Fibroblast of skin of scalp (primary cell): ENCODE measurements around the gene TPP1.

ENCODE experiments used
- DNase-seq: peaks from one replicate; pipeline ENCODE4 v3.0.0-alpha.2; 2013

TPP1 gene

DNA sequence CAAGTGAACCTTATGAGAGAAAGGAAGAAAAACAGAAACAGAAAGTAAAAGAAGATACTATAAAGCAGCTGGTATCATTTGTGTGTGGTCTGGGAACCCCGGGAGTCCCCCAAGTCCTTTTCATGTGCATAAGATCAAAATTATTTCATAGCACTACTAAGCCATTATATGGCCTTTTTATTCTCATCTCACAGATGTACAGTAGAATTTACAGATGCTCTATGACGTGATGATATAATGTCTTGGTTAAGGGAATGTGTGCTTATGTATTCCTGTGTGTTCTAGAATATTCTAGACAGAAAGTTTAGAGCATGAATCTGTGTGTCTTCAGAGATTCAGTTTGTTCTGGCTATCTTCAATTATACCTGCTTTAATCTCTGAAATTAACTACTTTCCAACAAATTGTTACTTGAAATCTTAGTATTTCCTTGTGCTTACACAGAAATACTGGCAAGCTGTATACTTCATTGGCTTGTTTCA lies 8.6 kb upstream of the TPP1 start:
- DNase-seq: no peak

DNA sequence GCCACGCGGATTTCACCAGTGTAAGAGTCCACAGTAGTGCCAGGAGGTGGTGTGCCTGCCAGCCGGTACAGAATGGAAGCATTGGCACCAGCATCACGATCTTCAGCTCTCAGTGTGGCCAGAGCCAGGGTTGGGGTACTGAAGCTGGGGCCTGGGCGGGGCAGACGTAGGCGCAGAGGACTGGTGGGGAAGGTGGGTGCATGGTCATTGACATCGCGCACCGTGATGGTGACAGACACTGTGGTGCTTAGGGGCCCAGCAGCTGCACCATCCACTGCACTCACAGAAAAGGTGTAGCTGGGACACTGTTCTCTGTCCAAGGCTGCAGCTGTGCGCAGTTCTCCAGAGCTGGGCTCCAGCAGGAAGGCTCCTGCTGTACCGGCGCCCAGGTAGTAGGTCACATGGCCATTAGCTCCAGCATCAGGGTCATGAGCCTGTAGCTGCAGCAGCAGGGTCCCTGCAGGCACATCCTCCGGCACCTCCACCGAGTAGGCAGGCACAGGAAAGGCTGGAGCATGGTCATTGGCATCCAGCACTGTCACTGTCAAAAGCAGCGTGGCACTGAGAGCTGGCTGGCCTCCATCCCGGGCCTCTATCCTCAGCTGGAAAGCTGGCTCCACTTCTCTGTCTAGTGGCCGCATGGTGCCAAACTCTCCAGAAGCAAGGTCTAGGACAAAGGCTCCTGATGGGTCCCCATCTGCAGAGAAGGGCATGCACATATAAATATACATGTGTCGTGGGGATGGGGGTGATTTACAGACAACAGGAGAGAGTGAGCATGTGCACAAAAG lies 7.9 kb upstream of the TPP1 start:
- no peak for DNase-seq

DNA sequence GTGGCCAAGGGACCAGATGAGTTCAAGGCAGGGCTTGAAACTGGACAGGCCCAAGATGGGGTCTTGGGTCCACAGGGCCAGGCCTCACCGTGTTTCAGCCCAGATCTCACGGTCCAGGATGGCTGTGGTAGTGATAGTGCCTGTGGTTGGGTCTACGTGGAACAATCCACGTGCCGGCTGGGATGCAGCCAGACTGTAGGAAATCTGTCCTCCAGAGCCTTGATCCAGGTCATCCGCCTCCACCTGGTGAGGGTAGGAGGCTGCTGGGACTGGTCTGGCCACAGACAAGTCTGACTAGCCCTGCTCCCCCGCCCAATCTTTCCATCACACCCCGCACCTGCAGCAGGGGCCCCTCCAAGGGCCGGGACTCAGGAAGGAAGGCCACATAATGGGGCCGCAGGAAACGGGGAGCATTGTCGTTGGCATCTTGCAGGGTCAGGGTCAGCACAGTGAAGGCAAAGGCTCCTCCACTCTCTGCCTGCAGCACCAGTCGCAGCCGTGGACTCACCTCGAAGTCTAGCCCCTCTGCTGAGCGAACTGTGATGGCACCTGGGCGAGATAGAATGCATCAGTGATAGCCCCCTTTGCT lies 6.7 kb upstream of the TPP1 start:
- DNase-seq: no peak

DNA sequence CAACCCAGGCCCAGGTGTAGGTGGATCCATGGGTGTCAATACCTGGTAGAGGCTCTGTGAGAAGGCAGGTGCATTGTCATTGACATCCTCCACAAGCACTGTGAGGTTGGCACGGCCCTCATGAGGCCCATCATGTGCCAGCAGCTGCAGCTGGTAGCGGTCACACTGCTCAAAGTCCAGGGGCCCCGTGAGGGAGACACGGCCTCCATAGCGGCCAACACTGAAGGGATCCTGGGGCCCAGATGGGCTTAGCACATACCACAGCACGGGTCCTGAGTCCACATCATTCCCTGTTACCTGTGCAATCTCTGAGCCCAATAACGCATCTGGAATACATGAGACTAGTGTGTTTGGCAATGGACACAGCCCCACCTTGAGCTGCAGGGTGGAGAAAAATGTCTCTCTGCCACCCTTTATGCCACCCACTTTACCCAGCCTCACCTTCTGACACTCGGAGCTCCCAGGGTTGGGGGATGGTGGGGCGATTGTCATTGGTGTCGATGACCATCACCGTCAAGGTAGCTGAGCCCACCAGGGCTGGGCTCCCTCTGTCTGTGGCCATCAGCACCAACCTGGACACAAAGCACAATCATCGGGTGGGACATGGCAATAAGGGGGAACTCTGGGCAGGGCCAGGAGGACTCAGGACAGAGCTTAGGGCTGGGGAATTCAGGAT lies 6.1 kb upstream of the TPP1 start:
- no peak for DNase-seq

DNA sequence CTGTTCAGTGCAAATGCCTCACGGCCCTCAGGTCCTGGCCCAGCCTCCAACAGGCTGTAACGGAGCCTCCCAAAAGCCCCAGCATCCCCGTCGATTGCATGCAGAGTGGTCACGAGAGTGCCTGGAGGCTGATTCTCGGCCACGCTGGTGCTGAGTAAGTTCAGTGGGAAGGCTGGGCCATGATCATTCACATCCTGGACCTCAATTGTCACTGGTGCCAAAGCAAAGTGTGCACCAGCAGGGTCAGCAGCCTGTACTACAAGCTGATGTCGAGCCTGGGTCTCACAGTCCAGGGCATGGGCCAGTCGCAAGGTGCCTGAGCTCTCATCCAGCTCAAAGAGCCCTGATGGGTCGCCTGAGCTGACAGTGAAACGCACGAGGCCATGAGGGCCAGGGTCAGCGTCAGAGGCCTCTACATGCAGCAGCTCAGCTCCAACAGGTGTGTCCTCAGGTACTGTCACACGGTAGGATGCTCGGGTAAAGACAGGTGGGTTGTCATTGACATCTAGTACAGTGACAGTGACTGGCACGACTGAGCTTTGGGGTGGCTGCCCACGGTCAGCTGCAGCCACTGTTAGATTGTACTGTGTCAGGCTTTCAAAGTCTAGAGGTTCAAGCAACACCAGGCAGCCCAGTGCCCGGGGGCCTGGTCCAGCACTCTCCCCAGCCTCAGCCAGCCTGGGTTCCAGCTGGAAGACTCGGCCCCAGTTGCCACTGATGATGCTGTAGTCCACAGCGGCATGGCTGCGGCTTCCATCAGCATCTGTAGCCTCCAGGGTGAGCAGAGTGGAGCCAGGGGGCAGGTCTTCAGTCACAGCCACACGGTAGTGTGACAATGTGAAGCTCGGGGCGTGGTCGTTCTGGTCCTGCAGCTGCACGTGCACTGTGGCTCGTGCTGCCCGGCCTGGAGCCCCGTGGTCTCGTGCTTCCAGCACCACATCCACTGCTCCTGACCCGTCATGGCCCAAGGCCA lies 4.5 kb upstream of the TPP1 start:
- DNase-seq: no peak

DNA sequence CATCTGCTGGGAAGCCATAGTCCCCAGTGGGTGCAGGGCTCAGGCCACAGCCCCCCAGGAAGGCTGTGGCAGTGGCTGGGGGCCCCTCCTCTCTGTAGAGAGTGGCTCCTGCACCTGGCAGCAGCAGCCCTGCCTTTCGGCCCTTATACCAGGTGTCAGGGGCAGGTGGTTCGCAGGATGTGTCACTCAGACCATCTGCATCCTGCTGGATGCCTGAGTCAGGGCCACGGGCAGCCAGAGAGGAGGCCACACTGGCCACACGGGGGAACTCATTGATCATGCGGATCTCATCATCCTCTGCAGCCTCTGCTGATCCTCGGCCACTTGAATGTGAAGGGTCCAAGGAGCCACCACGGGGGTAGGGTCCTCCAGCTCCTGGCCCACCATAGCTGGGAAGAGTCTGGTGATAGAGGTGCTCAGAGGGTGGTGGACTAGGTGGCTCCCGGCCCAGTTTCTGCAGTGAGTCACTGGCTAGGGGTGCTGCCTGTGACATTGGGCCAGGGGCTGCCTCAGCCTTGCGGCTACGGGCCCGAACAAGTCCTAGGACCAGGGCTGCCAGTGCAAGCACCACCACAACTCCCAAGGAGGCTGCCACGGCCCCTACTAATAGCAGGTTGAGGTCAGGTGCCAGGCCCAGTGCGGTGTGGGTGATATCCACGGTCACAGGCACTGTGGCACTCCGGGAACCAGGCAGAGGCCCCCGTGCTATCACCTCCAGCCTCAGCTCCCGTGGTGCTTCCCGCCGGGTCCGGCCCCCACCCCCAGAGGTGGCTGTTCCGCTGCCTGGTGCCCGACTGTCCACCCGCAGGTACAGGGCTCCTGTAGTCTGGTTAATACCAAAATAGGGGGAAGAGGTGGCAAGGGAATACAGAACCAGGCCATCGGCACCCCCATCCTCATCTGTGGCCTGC lies 3.3 kb upstream of the TPP1 start:
- no peak for DNase-seq

DNA sequence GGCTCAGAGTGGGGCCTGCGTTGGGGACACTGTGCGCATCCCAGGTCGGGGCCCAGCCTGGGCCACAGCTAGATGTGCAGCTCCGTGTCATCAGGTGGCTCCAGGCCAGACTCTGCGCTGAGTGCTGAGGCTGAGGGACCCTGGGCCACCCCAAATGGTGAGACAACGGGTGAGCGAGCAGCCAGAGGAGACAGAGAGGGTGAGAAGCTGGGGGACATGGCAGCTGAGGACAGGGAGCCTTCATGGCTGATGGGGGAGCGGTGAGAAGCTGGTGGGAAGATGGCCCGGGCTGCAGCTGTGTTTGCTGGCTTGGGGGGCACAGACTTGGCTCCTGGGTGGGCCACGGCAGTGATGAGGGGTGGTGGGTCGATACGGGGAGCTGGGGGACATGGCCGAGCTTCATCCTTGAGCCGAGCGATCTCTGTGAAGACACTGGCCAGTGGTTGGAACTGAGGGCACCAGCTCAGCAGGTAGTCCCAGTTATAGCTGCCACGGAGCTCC lies 2.5 kb upstream of the TPP1 start:
- no peak for DNase-seq

DNA sequence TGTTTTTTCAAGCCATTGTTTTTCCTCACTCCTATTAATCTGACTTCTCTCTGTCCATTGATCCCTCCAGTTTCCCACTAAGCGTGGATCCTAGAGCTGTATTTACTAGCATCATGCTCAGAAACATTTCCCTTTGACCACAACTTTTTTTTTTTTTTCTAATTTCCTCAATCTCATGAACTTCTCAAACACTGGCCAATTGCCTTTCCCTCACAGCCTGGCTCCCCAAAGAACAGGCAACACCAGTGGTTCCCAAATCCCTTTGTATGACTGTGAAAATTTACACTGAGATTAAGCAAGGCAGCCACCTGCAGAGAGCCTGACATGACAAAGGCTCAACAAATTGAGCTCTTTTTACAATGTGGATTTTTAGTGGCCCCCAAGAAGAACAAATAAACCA lies 1.4 kb upstream of the TPP1 start:
- DNase-seq: no peak

DNA sequence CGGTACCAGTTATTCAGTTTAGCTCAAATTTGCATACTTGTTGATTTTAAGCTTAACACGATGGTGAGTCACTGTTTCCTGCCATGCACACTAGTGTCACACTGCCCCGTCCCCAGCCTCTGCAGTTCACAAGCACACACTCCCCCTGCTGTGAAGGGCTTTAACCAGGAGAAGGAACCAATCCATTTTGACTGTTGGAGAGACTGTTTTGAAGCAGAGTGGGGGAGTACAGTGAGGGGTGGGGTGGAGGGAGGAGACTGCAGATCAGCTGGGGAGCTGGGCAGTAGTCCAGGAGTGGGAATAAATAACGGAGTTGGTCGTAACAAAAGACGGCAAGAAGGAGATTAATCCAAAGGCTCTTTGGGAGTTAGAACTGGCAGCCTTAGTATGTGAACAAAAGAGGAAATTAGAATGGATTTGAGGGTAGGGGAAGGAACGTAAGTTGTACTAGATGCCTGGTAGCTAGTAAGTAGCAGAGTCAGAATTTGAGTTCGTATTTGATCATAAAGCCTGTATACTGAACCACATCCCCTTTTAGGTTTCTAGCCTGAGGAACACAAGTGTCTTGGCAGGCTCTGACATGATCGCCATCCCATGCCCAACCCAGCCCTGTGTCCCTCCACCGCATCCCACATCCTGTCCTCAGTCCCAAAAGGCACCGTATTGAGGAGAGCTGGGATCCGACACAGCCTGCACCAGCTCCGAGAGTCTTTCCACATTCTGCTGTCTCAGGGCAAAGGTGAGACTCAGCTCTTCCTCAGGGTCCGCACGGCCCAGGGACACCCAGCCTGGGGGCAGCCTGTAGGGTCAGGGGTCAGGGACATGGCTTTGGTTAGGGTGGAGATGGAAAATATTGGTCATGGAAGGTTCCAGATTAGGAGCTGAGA lies 862 bp downstream of the TPP1 start:
- DNase-seq: peak; percentile 82

DNA sequence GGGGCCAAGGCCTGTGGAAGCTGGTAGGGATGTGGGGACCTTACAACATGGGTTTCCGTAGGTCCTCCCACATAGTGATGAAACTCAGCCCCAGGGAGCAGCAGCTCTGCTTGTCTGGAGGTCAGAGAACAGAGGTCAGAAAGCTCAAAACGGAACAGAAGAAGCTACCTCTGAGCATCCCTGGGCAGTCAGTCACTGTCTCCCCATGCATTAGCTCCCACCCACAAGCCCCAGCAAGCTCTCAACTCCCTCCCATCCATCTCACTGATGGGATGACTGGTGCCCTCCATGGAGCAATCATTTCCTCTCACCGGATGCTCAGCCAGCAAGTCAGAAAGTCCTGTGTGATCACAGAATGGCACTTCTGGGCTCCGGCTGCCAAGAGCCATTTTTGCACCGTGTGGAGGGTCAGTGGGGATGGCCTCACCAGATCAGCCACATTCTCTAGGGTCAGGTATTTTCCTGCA lies 1.9 kb downstream of the TPP1 start:
- no peak for DNase-seq

DNA sequence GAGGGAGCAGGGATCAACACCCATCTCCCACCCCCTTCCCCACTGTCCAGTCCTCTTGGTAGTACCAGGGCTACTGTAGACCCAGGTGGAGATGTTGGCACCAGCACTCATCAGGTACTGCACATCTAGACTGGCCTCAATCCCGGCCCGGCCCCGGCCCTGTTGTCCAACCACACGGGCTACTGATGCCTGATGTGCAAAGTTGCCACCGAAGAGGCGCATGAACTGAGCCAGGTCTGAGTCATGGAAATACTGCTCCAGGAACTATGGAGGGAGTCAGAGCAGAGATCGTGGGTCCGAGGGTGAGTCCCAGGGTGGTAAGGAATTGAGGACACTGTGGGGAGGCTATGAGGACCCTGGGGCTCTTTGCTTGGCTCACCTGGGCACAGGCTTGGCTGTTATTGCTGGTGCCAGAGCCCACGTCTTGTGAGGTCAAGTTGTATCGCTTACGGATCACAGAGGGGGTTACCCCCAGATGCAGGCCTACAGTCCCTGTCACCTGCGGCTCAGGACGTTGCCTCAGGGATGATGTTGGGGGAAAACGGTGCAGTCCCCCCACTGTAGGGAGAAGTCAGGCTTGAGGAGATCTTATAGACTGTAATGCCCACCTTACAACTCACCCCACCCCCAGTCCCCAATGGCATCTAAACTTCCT lies 2.5 kb downstream of the TPP1 start:
- DNase-seq: no peak

DNA sequence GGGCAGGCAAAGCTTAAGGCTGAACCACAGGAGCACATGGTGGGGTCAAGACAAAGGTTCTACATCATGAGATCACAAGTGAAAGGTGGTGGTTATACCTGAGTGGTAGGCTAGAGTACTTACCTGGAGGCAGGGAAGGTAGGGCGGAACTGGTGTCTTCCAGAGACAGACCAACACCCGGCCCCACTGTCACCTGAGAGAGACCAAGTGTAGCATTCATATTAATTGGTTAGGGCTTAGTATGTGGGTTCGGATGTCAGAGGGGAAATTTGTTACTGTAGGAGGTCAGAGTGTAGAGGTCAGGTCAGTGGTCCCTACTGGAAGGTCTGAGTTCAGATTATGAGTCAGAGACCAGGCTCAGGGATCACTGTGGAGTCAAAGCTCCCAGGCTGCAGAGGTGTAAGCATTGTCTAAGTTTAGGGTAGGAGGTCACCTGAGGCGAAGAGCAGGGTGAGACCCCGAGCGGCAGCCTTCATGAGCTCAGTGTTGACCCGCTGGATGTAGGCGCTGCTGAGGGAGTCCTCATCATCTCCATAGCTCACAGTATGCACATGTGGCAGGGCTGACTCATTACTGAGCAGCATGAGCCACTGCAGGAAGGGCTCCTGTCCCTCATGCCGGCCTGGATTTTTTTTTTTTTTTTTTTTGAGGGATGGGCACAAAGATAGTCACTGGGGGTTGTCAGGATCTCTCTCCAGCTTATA lies 3.2 kb downstream of the TPP1 start:
- DNase-seq: peak; percentile 31

DNA sequence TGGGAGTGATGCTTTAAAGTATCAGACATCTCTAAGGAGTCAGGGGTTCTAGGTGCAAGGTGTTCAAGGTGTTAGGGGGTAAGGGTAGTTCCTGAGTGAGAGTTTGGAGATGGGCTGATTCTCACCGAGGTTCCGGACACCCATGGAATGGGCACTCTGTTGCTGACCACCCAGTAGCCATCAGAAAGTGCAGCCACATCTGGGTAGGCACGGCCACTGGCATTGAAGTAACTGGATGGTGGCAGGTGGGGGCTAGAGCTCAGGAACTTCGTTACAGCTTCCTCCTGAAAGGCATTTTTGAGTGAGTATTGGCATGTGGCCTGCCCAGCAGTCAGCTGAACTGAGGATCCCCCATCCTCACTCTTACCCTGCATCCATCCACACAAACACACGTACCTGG lies 4.2 kb downstream of the TPP1 start:
- no peak for DNase-seq

DNA sequence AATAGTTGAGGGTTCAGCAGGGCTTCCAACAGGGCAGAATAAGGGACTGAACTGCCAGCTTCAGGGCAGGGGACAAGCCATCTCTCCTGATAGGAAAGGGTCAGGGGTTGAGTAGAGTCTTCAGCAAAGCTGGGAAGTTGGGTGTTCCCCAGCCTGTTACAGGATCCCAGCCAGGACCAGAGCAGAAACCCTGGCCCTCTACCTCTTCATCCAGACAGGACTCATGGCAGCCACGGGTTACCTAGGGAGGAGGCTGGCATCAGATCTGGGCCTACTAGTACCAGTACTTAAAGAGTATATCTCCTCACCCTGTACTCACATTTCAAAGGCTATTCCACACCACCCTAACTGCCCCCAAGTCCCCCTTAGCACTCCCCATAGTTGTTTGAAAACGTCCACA lies 4.8 kb downstream of the TPP1 start:
- DNase-seq: no peak

DNA sequence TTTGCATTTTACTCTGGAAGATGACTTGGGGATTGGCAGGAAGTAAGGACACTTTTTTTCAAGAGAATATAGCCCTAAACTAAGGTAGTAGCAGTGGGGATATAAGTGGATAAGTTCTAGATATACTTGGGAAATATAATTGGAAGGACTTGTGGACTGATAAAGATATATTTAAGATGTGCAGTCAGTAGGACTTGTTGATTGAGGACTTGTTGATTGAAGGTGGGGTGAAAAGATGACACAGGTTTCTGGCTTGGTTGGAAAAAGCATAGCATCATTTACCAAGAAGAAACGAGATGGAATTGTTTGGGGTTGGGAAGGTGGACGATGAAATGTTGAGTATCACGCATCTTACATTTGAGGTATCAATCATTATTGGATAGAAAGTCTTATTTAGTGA lies 5.7 kb downstream of the TPP1 start:
- no peak for DNase-seq

DNA sequence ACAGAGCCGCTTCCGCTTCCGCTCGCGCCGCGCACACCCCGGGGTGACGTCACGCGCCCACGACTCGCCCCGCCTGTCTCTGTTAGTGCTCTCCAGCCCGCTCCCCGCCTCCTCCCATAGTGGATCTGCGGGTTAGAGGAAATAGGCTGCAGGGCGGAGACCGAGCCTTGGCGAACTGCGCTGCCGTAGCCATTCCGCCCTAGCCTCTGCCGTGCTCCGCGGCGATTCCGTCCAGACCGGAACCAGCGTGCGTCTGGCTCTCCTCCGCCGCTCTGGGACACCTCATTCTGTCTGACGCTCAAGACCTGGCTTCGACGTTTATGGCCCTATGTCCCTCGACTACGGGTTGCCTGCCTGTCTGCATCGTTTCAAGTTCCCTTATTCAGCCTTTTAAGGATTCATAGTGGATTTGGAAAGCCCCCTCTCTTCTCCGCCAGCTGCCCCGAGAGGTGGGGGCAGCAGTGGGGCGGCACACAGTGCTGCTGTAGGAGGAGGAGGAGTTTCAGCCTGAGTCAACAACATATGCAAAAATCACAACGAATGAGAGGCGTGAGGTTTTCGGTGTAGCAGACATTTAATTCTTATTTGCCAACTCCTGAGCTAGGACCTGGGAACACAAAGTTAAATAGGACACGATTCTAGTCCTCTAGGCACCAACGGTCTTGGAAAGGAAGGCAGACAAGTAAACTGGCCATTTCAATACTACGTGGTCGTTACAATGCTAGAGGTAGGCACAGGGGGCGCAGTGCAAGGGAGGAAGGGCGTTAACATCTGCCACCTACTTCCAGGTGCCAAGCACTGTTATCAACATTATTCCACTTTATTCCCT lies 6.8 kb downstream of the TPP1 start, which contains the start of gene TAF10:
TSS of gene TAF10 (minus strand) at position 4 of the 829 bp plus-strand sequence. CDS start 27 bp downstream, outside the sequence.
- peak; percentile 98 for DNase-seq

DNA sequence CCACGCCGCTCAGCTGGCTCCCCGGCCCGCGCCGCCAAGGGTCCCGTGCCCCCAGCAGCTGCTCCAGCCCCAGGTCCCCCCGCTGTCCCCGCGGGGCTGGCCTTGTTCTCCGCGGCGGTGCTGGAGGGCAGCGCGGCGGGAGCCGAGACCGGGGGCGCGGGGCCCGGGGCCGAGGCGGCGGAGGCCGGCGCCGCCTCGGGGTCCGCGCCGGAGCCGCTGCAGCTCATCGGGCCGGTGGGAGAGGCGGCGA lies 7.3 kb downstream of the TPP1 start:
- no peak for DNase-seq
